Measurements from ENCODE around the gene FREY1. TPM values are rescaled to one million over a fixed set of nuclear protein-coding genes. Genes with fewer than 3 reads are reported as not detected.

The FREY1 gene
- total RNA-seq, 1 donor from 2014 or later: not detected

DNA sequence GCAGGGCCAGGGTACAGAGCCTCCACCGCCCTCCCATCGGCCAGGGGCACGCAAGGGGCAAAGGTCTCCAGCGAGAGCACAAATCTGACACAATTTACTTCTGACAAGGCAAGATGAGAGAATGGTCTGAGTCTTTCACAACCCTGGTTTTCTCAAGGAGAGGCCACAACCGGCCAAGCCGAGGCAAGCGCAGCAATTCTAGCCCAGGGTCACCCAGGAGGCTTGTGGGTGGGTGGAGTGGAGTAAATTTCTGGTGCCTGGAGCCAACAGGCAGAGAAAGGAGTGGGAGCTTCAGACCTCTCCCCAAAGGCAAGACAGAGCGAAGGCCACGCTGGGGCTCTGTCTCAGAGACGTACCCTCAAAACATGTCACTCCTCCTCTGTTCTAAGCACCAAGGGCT, 24.7 kb upstream of the FREY1 start:
- no peaks in the 10 kb centered on the region for H3K9me3 ChIP-seq (replicated peaks)
- H3K27ac ChIP-seq (replicated peaks): no peak overlapping the region
- H3K4me1 ChIP-seq: peaks cover 22% of the 10 kb centered on the region
- TF ChIP-seq, protein P1, sequence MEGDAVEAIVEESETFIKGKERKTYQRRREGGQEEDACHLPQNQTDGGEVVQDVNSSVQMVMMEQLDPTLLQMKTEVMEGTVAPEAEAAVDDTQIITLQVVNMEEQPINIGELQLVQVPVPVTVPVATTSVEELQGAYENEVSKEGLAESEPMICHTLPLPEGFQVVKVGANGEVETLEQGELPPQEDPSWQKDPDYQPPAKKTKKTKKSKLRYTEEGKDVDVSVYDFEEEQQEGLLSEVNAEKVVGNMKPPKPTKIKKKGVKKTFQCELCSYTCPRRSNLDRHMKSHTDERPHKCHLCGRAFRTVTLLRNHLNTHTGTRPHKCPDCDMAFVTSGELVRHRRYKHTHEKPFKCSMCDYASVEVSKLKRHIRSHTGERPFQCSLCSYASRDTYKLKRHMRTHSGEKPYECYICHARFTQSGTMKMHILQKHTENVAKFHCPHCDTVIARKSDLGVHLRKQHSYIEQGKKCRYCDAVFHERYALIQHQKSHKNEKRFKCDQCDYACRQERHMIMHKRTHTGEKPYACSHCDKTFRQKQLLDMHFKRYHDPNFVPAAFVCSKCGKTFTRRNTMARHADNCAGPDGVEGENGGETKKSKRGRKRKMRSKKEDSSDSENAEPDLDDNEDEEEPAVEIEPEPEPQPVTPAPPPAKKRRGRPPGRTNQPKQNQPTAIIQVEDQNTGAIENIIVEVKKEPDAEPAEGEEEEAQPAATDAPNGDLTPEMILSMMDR (IDR thresholded peaks at IDR 0.05; ENCODE audit: borderline replicate concordance): no peak
- intact Hi-C loops (cut with micrococcal nuclease): no loop called here
- H3K27me3 ChIP-seq (ENCODE audit: low read depth): no peaks in the 10 kb centered on the region
- DNase-seq: no peak
- H3K4me3 ChIP-seq: no peak overlapping the region
- H3K36me3 ChIP-seq: peaks cover 55% of the 10 kb centered on the region

DNA sequence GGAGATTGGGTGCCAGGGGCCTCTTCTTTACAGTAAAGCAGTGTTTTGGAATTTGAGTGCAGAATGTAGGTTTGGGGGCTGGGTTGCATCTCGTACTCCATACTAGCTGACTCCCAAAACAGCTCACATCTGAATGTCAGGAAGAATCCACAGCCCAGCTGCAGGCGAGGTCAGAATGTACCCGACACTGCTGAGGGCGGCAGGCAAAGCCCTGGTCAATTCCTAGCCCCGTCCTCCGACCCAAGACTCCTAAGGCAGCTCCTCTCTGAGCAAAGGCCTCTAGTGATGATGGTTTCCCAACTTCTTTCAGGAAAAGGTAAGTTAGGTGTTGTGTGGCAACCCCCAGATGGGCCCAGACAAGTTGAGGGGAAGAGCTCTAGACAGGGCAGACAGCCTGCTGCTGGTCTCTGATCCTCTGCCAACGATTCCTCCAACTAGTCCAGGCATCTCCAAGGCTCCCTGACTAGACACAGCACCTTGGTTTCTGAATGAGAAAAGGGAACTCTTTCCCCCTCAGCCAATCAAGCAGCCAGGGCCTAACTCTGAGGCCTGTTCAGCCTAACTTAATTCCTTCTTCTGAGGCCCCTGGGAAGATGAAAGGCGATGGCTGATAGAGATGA, 24.0 kb upstream of the FREY1 start:
- peaks cover 48% of the 10 kb centered on the region for H3K36me3 ChIP-seq
- intact Hi-C loops (cut with micrococcal nuclease): no loop called here

DNA sequence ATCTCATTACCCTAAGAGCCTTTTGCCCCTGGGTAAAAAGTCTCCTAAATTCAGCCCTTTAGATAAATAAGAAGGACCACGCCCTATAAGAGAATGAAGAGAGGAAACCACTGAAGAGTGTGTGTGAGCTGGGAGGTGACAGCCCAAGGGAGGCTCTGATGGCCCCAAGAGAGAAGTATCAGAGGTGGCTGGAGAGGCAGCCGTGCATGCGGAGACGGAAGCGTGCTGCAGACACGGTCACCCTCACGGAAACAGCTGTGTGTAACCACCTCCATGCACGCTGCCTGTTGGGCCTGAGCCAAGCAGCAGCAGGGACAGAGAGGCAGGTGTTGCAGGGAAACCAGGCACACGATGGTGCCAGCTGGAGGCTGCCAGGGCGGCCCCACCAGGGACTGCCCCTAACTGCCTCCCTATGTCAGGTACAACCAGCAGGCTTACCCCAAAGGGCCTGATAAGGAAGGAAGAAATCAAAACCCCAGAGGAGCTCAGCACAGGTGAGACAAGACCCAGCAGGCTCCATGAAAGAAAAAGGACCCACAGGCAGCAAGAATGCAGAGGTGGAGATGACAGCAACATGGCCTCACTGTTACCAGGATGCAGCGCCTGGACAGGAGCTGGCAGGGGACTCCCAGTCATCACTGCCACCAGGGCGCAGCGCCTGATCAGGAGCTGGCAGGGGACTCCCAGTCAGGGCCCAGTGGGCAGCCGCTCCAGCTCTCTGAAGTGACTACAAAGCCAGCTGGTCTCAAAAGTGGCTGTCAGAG, 23.1 kb upstream of the FREY1 start:
- peak overlapping the region; percentile 37 for H3K27ac ChIP-seq (replicated peaks)
- intact Hi-C loops (cut with micrococcal nuclease): no loop called here
- peak; percentile 62 for DNase-seq
- peaks cover 11% of the 10 kb centered on the region for H3K27me3 ChIP-seq (ENCODE audit: low read depth)
- H3K36me3 ChIP-seq: peaks cover 40% of the 10 kb centered on the region
- TF ChIP-seq, protein P1 (IDR thresholded peaks at IDR 0.05; ENCODE audit: borderline replicate concordance): no peak
- no peaks in the 10 kb centered on the region for H3K9me3 ChIP-seq (replicated peaks)
- peaks cover 22% of the 10 kb centered on the region for H3K4me1 ChIP-seq
- no peak overlapping the region for H3K4me3 ChIP-seq

More for the DNA sequence above, 24.0 kb upstream of the FREY1 start:
- TF ChIP-seq, protein P1 (IDR thresholded peaks at IDR 0.05; ENCODE audit: borderline replicate concordance): no peak
- DNase-seq: peak; percentile 6
- H3K27me3 ChIP-seq (ENCODE audit: low read depth): peaks cover 2% of the 10 kb centered on the region
- H3K4me1 ChIP-seq: peaks cover 22% of the 10 kb centered on the region
- no peaks in the 10 kb centered on the region for H3K9me3 ChIP-seq (replicated peaks)
- no peak overlapping the region for H3K4me3 ChIP-seq
- peak overlapping the region; percentile 37 for H3K27ac ChIP-seq (replicated peaks)

DNA sequence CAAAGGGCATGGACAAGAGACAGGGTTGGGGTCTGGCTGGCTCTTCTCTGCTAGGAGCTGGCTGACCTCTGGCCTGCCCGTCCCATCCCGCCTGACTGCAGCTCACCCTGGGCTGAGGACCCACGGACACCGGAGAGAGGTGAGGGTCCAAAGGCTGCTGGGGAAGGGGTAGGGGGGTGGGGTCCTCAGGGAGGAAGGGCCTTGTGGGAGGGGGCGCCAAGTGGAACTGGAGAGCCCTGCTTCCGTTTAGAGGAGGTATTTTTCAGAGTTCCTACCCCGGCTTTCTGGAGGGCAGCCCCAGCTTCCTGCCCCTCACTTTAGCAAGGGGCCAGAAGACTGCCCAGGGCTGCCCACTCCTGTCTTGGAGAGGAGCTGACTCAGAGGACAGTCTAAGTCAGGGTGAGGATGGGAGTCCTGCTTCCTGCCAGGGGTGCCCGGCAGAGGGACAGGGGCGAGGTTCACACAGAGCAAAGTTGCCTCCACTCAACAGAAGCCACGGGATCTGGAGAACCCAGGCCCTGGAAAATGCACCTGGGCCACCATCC, 22.5 kb upstream of the FREY1 start:
- TF ChIP-seq, protein P1 (IDR thresholded peaks at IDR 0.05; ENCODE audit: borderline replicate concordance): no peak
- Histone ChIP-seq H3K36me3 (peaks cover 33% of the 10 kb centered on the region), H3K4me1 (peaks cover 22% of the 10 kb centered on the region), H3K27ac (replicated peaks) (no peak overlapping the region), H3K9me3 (replicated peaks) (no peaks in the 10 kb centered on the region), H3K27me3 (ENCODE audit: low read depth) (peaks cover 16% of the 10 kb centered on the region), H3K4me3 (no peak overlapping the region)
- no peak for DNase-seq
- intact Hi-C loops (cut with micrococcal nuclease): no loop called here

DNA sequence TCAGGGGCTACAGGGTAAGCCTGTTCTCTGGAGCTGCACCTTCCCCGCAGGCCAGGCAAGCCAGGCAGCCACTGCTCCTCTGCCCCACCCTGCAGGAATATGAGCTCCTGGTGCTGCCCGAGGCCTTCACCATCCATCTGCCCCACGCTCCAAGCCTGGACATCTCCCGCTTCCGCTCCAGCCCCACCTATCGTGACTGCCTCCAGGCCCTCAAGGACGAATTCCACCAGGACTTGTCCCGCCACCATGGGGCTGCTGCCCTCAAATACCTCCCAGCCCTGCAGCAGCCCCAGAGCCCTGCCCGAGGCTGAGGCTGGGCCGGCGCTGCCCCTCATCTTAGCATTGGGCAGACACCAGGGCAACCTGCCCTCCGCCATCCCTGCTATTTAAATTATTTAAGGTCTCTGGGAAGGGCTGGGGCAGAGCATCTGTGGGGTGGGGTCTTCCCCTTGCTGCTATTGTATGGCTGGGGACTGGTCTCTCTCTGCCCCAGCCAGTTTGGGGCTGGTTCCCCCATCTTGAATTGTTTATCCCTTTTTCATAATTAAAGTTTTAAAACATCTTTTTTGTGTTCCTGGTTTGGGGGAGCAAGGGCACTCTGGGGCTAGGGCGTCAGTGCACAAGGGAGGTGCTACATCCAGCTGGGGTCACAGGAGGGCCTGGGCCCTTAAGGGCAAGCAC, 21.6 kb upstream of the FREY1 start:
- Histone ChIP-seq H3K27me3 (ENCODE audit: low read depth) (peaks cover 24% of the 10 kb centered on the region), H3K36me3 (peaks cover 25% of the 10 kb centered on the region), H3K4me1 (peaks cover 22% of the 10 kb centered on the region), H3K9me3 (replicated peaks) (no peaks in the 10 kb centered on the region), H3K4me3 (no peak overlapping the region), H3K27ac (replicated peaks) (no peak overlapping the region)
- DNase-seq: peak; percentile 8
- intact Hi-C loops (cut with micrococcal nuclease): no loop called here
- TF ChIP-seq, protein P1 (IDR thresholded peaks at IDR 0.05; ENCODE audit: borderline replicate concordance): no peak

Measured in left ventricle myocardium inferior (tissue), 1 donor.